Activated T-helper 17 cell treated with anti-CD3 and anti-CD28 coated beads, Interleukin-2, amount 50 U/mL, for 72 hours (primary cell): ENCODE data around the gene ACACA. TPM values are rescaled to one million over a fixed set of nuclear protein-coding genes. Genes with fewer than 3 reads are reported as not detected.

Source experiments
- ATAC-seq: fragments of 150-1000 bp; cut with Tn5 transposase; replicated peaks from 2 replicates; pipeline ENCODE4 v1.10.0; 2021; ENCODE audit warnings: mild to moderate bottlenecking, moderate library complexity
- H3K27ac Mint-ChIP-seq: one replicate; pipeline ENCODE4 v1.8.0; 2022; ENCODE audit warnings: mixed read lengths
- H3K27me3 Mint-ChIP-seq: one replicate; pipeline ENCODE4 v1.8.0; 2022; ENCODE audit warnings: mixed read lengths
- H3K36me3 Mint-ChIP-seq: one replicate; pipeline ENCODE4 v1.8.0; 2022; ENCODE audit warnings: low read depth, mild to moderate bottlenecking, mixed read lengths
- H3K4me1 Mint-ChIP-seq: one replicate; pipeline ENCODE4 v1.8.0; 2022; ENCODE audit warnings: mixed read lengths
- H3K4me3 Mint-ChIP-seq: one replicate; pipeline ENCODE4 v1.8.0; 2022; ENCODE audit warnings: mild to moderate bottlenecking, mixed read lengths
- H3K9me3 Mint-ChIP-seq: one replicate; pipeline ENCODE4 v1.8.0; 2022; ENCODE audit warnings: mixed read lengths
- total RNA-seq, 2 donors: library from RNA; stranded (reverse); gene quantifications; one replicate each; pipeline ENCODE4 v1.2.3, GENCODE V29; 2022

ACACA gene
- total RNA-seq, 2 donors from 2014 or later = 36.9 to 73.7 TPM

GRCh38 chr17:37048811-37049210 lies 357.8 kb downstream of the ACACA start:
- Mint-ChIP-seq H3K27me3 (no peaks in the 10 kb centered on the region), H3K4me1 (no peaks in the 10 kb centered on the region), H3K4me3 (no peak overlapping the region), H3K9me3 (no peaks in the 10 kb centered on the region), H3K36me3 (peaks cover 80% of the 10 kb centered on the region), H3K27ac (no peak overlapping the region)
- ATAC-seq = no peak

DNA sequence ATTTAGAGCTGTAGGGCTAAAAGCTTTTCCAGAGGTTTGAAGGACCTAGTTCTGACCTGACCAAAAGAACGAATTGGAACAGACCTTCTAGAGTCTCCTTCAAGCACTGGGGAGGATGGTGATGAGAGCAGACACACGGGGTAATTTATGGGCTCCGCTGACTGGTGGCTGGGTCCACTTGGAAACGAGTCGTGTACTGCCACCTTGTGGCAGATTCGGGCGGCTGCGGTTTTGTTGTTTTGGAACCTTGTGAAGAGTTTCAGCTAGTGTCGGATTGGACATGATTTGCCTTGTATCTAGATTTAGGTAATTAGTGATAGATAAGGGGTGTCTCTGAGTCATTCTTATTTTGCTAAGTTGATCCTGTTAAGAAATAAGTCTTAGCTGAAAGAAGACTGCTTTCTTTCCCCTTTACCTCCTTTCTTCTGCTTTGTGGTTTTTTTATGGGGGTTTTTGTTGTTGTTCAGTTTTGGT lies 359.0 kb downstream of the ACACA start:
- ATAC-seq = peak; percentile 84
- H3K4me3 Mint-ChIP-seq = no peak overlapping the region
- no peak overlapping the region for H3K27ac Mint-ChIP-seq
- H3K9me3 Mint-ChIP-seq = no peaks in the 10 kb centered on the region
- no peaks in the 10 kb centered on the region for H3K27me3 Mint-ChIP-seq
- H3K4me1 Mint-ChIP-seq = no peaks in the 10 kb centered on the region
- peaks cover 78% of the 10 kb centered on the region for H3K36me3 Mint-ChIP-seq

- H3K4me1 Mint-ChIP-seq = no peaks in the 10 kb centered on the region
- H3K27me3 Mint-ChIP-seq = no peaks in the 10 kb centered on the region
- ATAC-seq = no peak
- H3K27ac Mint-ChIP-seq = peak overlapping the region; percentile 44
- no peaks in the 10 kb centered on the region for H3K9me3 Mint-ChIP-seq
- peaks cover 59% of the 10 kb centered on the region for H3K36me3 Mint-ChIP-seq
- no peak overlapping the region for H3K4me3 Mint-ChIP-seq
These were observed 361.2 kb downstream of the ACACA start for GRCh38 chr17:37045351-37045922.

- Mint-ChIP-seq H3K9me3 (no peaks in the 10 kb centered on the region), H3K27ac (no peak overlapping the region), H3K27me3 (no peaks in the 10 kb centered on the region), H3K4me3 (no peak overlapping the region), H3K36me3 (peaks cover 53% of the 10 kb centered on the region), H3K4me1 (no peaks in the 10 kb centered on the region)
- ATAC-seq = no peak
These were observed 363.4 kb downstream of the ACACA start for GRCh38 chr17:37043201-37043600.

DNA sequence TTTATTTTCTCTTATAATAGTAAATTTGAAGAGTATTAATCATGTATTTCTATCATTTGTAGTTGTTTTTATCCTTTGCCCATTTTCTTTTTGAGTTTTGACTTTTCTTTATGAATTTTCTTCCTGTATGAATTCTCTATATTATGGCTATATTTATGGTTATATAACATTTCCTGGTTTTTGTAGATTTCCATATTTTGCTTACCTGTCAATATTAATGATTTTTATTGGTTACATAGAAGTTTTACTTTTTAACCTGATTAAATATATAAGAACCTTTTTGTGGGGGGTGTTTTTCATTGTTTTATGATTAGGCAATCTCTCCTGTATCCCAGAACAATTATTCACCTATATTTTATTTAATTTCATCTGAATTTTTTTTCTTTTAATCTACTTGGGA lies 364.7 kb downstream of the ACACA start:
- Mint-ChIP-seq H3K4me1 (peaks cover 5% of the 10 kb centered on the region), H3K36me3 (peaks cover 57% of the 10 kb centered on the region), H3K9me3 (no peaks in the 10 kb centered on the region), H3K27ac (no peak overlapping the region), H3K4me3 (no peak overlapping the region), H3K27me3 (no peaks in the 10 kb centered on the region)
- ATAC-seq = no peak

GRCh38 chr17:37039269-37039668 lies 367.4 kb downstream of the ACACA start:
- H3K4me3 Mint-ChIP-seq = no peak overlapping the region
- H3K27ac Mint-ChIP-seq = peak overlapping the region; percentile 51
- H3K9me3 Mint-ChIP-seq = no peaks in the 10 kb centered on the region

GRCh38 chr17:37037590-37038155 lies 369.0 kb downstream of the ACACA start:
- Mint-ChIP-seq H3K4me3 (no peak overlapping the region), H3K9me3 (no peaks in the 10 kb centered on the region), H3K27me3 (no peaks in the 10 kb centered on the region), H3K36me3 (peaks cover 57% of the 10 kb centered on the region), H3K27ac (no peak overlapping the region), H3K4me1 (peaks cover 5% of the 10 kb centered on the region)
- ATAC-seq = no peak

More at GRCh38 chr17:37039269-37039668, 367.4 kb downstream of the ACACA start:
- no peak for ATAC-seq
- Mint-ChIP-seq H3K27me3 (no peaks in the 10 kb centered on the region), H3K4me1 (peaks cover 5% of the 10 kb centered on the region), H3K36me3 (peaks cover 56% of the 10 kb centered on the region)

Other genes with a start within 250 kb of the ACACA start
- gene C17orf78, start 30.9 kb downstream of the ACACA start, total RNA-seq = not detected
- 10 to 100 TPM; 29.2 to 36.7 TPM for gene TADA2A, start 50 bp upstream of the ACACA start, total RNA-seq
- gene DUSP14, start 83.1 kb upstream of the ACACA start, total RNA-seq = 10 to 100 TPM; 13.7 to 20.1 TPM
- 10 to 100 TPM; 63.8 to 64.1 TPM for gene SYNRG, start 202.6 kb upstream of the ACACA start, total RNA-seq
- gene DDX52, start 236.6 kb upstream of the ACACA start, total RNA-seq = 10 to 100 TPM; 24.4 to 37.8 TPM